K562 (cell line): ENCODE data around the gene ALG8. TPM values are rescaled to one million over a fixed set of nuclear protein-coding genes. Genes with fewer than 3 reads are reported as not detected.

Source experiments
- BDP1 ChIP-seq: IDR thresholded peaks from 3 replicates; pipeline ENCODE4 v1.6.1; 2011; ENCODE audit not compliant: insufficient read length, insufficient read depth
- CBFA2T3 ChIP-seq: fragments of 450-650 bp; IDR thresholded peaks from 2 replicates; pipeline ENCODE4 v1.6.1; 2017
- CHD1 ChIP-seq: fragments of 200-600 bp; sonication (generic); IDR thresholded peaks from one replicate; pipeline ENCODE4 v1.6.1; 2012; ENCODE audit warnings: mild to moderate bottlenecking, moderate library complexity, low read length, inconsistent platforms
- CXXC5 ChIP-seq: fragments of 250-450 bp; sonication (Bioruptor Pico); IDR thresholded peaks from 2 replicates; pipeline ENCODE4 v1.8.0; 2022; ENCODE audit warnings: inconsistent platforms, mild to moderate bottlenecking, moderate library complexity
- E2F3 ChIP-seq: fragments of 250-450 bp; sonication (Bioruptor Pico); IDR thresholded peaks from 2 replicates; pipeline ENCODE4 v1.4.0; 2020; ENCODE audit warnings: mild to moderate bottlenecking
- ELF1 ChIP-seq: fragments of 200-800 bp; sonication (Bioruptor generic); IDR thresholded peaks from 2 replicates; pipeline ENCODE4 v1.6.1; 2016; ENCODE audit warnings: missing genetic modification characterization, missing compliant biosample characterization
- GTF2E2 ChIP-seq: fragments of 200-800 bp; sonication (Bioruptor generic); IDR thresholded peaks from 2 replicates; pipeline ENCODE4 v1.6.1; 2016; ENCODE audit warnings: missing genetic modification characterization, missing compliant biosample characterization
- JUNB ChIP-seq: fragments of 450-650 bp; formaldehyde crosslinking; conservative IDR thresholded peaks from 2 replicates; pipeline ENCODE4 v1.4.0; 2020; ENCODE audit warnings: mild to moderate bottlenecking
- RB1 ChIP-seq: fragments of 450-650 bp; IDR thresholded peaks from 2 replicates; pipeline ENCODE4 v1.6.1; 2017; ENCODE audit warnings: low read depth, mild to moderate bottlenecking
- RCOR1 ChIP-seq, 2 experiments: IDR thresholded peaks; 2 replicates each; pipeline ENCODE4 v1.6.1; 2012; ENCODE audit warnings: low read depth in 2 of 2, low read length in 2 of 2, borderline replicate concordance in 1 of 2, improper control_type of control experiment in 1 of 2
- SMC3 ChIP-seq: conservative IDR thresholded peaks from 2 replicates; pipeline ENCODE4 v1.6.1; 2011; ENCODE audit warnings: low read depth, low read length, improper control_type of control experiment; ENCODE audit not compliant: insufficient read depth
- SPI1 ChIP-seq: IDR thresholded peaks from 2 replicates; pipeline ENCODE4 v1.6.1; 2011; ENCODE audit warnings: low read depth, low read length, control low read depth, borderline replicate concordance
- TBP ChIP-seq: optimal IDR thresholded peaks from 2 replicates; pipeline ENCODE3; 2011; ENCODE audit warnings: low read depth, low read length, improper control_type of control experiment
- ZNF12 ChIP-seq: sonication (generic); formaldehyde crosslinking; IDR thresholded peaks from 2 replicates; pipeline ENCODE4 v1.4.0; 2020; ENCODE audit warnings: mild to moderate bottlenecking, missing genetic modification reagents
- polyA plus RNA-seq, 8 experiments: library from polyadenylated mRNA; depleted of rRNA in 4 of 8; stranded (reverse) in 5 of 8; unstranded in 3 of 8; fragments of >200 nt; fragmentation: Nextera tagmentation in 2 of 8; fragmentation: Illumina TruSeq in 1 of 8; extraction: Ambion mirVana in 2 of 8; extraction: Trizol in 1 of 8; gene quantifications; 2 replicates each; pipeline versions ENCODE4 v1.2.1 to v1.2.3, GENCODE V29; 2011 to 2014; ENCODE audit warnings: inconsistent platforms in 1 of 8, missing spikeins in 1 of 8
- total RNA-seq, 7 experiments: library from RNA; depleted of rRNA in 6 of 7; stranded (reverse); fragments of >200 nt in 6 of 7; fragmentation: Illumina TruSeq in 2 of 7; extraction: Trizol in 2 of 7; gene quantifications; 2 replicates each; pipeline versions ENCODE4 v1.2.1 to v1.2.3, GENCODE V29; 2011 to 2021; ENCODE audit warnings: low replicate concordance in 1 of 7
- TF ChIP-seq, protein P1 (sequence below): fragments of 450-650 bp; IDR thresholded peaks from 2 replicates; pipeline ENCODE4 v1.7.0; 2016; ENCODE audit warnings: borderline replicate concordance
- TF ChIP-seq, protein P2 (sequence below): fragments of 450-650 bp; conservative IDR thresholded peaks from 2 replicates; pipeline ENCODE4 v1.6.1; 2016; ENCODE audit warnings: missing genetic modification characterization, low read depth, mild to moderate bottlenecking, control low read depth, missing compliant biosample characterization
- TF ChIP-seq, protein P3 (sequence below): IDR thresholded peaks from 2 replicates; pipeline ENCODE4 v1.6.1; 2011; ENCODE audit not compliant: insufficient read length; ENCODE audit errors: extremely low read depth
- TF ChIP-seq, protein P4 (sequence below): fragments of 450-650 bp; formaldehyde crosslinking; conservative IDR thresholded peaks from 2 replicates; pipeline ENCODE4 v1.4.0; 2022; ENCODE audit warnings: mild to moderate bottlenecking, missing genetic modification characterization
- TF ChIP-seq, protein P5 (sequence below): sonication (generic); formaldehyde crosslinking; IDR thresholded peaks from 2 replicates; pipeline ENCODE4 v1.8.1; 2023; ENCODE audit warnings: mild to moderate bottlenecking, missing genetic modification reagents

ALG8 gene
- total and polyA plus RNA-seq, 9 of the 15 experiments (the other 6 are each of a cell fraction or from before 2014, with no cell fraction given): 59.3 to 189 (median 106) TPM

DNA sequence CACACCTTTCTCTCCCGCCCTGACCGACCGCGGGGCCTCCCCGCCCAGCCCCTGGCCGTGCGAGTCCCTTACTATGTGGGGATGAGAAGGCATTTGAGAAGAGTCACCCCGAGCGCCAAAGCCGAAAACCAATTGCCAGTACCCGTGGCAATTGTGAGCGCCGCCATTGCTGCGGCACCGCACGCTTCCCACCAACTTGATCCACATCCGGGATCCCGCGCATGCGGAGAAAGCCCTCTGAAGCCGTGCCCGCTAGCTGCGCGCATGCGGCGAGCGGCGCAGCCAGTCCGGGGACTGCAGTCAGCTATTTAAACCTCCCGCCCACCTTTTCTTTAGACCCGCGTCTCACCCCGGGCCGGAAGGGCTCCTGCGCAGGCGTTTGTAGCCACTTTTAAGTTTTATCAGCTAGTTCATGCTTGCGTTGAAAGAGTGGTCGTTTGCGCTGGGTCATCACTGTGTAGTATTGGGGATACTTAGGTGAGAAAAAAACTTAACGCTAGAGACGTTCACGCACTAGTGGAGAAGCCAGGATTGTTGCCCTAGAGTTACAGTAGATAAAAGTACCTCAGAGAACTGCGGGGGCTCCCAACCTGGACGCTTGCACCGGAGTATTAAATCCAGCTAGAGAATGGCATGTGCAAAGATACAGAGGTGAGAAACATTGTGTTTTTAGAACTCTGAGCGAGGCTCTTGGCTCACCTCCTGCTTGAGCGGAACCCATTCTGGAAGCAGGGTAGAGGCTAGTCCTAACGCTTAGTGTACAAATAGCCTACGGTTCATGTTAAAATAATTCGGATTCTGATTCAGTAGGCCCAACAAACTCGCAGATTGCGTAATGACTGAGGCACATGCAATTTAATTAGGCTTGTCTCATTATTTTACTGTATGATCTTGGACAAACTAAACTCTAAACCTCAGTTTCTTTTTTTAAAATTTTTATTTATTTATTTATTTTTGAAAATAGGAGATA is at the start of gene ALG8 (continued):
- TF ChIP-seq E2F3 (CRISPR knock-in tag): no peak
- no peak for TF ChIP-seq JUNB (CRISPR knock-in tag)
- peak; percentile 95 for TF ChIP-seq ELF1 (tag)
- TF ChIP-seq SPI1: no peak
- peak; percentile 73 for TF ChIP-seq RB1
- TF ChIP-seq CHD1: no peak
- TF ChIP-seq, protein P1, sequence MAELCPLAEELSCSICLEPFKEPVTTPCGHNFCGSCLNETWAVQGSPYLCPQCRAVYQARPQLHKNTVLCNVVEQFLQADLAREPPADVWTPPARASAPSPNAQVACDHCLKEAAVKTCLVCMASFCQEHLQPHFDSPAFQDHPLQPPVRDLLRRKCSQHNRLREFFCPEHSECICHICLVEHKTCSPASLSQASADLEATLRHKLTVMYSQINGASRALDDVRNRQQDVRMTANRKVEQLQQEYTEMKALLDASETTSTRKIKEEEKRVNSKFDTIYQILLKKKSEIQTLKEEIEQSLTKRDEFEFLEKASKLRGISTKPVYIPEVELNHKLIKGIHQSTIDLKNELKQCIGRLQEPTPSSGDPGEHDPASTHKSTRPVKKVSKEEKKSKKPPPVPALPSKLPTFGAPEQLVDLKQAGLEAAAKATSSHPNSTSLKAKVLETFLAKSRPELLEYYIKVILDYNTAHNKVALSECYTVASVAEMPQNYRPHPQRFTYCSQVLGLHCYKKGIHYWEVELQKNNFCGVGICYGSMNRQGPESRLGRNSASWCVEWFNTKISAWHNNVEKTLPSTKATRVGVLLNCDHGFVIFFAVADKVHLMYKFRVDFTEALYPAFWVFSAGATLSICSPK: no peak
- TF ChIP-seq RCOR1 (IDR thresholded peaks at IDR 0.05; ENCODE audit: borderline replicate concordance in 1 of 2, low read depth in 2 of 2, low read length in 2 of 2): peak in 1 of 2 experiments; percentile 37; a peak in 2 of 4 replicates
- TF ChIP-seq, protein P2, sequence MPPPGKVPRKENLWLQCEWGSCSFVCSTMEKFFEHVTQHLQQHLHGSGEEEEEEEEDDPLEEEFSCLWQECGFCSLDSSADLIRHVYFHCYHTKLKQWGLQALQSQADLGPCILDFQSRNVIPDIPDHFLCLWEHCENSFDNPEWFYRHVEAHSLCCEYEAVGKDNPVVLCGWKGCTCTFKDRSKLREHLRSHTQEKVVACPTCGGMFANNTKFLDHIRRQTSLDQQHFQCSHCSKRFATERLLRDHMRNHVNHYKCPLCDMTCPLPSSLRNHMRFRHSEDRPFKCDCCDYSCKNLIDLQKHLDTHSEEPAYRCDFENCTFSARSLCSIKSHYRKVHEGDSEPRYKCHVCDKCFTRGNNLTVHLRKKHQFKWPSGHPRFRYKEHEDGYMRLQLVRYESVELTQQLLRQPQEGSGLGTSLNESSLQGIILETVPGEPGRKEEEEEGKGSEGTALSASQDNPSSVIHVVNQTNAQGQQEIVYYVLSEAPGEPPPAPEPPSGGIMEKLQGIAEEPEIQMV: no peak
- 0 out of 2 replicates have a peak, but pooled peaks have one; percentile 31 for TF ChIP-seq CBFA2T3
- TF ChIP-seq TBP: peak; percentile 89
- no peak for TF ChIP-seq ZNF12 (CRISPR knock-in tag)
- TF ChIP-seq, protein P3, sequence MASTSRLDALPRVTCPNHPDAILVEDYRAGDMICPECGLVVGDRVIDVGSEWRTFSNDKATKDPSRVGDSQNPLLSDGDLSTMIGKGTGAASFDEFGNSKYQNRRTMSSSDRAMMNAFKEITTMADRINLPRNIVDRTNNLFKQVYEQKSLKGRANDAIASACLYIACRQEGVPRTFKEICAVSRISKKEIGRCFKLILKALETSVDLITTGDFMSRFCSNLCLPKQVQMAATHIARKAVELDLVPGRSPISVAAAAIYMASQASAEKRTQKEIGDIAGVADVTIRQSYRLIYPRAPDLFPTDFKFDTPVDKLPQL: no peak
- no peak for TF ChIP-seq BDP1
- TF ChIP-seq, protein P4, sequence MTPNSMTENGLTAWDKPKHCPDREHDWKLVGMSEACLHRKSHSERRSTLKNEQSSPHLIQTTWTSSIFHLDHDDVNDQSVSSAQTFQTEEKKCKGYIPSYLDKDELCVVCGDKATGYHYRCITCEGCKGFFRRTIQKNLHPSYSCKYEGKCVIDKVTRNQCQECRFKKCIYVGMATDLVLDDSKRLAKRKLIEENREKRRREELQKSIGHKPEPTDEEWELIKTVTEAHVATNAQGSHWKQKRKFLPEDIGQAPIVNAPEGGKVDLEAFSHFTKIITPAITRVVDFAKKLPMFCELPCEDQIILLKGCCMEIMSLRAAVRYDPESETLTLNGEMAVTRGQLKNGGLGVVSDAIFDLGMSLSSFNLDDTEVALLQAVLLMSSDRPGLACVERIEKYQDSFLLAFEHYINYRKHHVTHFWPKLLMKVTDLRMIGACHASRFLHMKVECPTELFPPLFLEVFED (CRISPR knock-in tag): no peak
- no peak for TF ChIP-seq SMC3
- TF ChIP-seq, protein P5, sequence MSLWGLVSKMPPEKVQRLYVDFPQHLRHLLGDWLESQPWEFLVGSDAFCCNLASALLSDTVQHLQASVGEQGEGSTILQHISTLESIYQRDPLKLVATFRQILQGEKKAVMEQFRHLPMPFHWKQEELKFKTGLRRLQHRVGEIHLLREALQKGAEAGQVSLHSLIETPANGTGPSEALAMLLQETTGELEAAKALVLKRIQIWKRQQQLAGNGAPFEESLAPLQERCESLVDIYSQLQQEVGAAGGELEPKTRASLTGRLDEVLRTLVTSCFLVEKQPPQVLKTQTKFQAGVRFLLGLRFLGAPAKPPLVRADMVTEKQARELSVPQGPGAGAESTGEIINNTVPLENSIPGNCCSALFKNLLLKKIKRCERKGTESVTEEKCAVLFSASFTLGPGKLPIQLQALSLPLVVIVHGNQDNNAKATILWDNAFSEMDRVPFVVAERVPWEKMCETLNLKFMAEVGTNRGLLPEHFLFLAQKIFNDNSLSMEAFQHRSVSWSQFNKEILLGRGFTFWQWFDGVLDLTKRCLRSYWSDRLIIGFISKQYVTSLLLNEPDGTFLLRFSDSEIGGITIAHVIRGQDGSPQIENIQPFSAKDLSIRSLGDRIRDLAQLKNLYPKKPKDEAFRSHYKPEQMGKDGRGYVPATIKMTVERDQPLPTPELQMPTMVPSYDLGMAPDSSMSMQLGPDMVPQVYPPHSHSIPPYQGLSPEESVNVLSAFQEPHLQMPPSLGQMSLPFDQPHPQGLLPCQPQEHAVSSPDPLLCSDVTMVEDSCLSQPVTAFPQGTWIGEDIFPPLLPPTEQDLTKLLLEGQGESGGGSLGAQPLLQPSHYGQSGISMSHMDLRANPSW: peak; percentile 36; the same call in 1 of the 2 replicates
- TF ChIP-seq GTF2E2 (tag): no peak; the same call in 1 of the 2 replicates
- TF ChIP-seq CXXC5 (CRISPR knock-in tag): peak; percentile 88
